T-cell (primary cell): ENCODE measurements around the gene IL4R. TPM values are rescaled to one million over a fixed set of nuclear protein-coding genes. Genes with fewer than 3 reads are reported as not detected.

Source experiments
- ATAC-seq, 4 experiments: fragments of 200-7000 bp in 3 of 4; fragments of 150-1000 bp in 1 of 4; cut with Tn5 transposase; replicated peaks in 1 of 4; 1 replicate in 3 of 4; 2 replicates in 1 of 4; pipeline ENCODE4 v1.10.0; 2021; ENCODE audit warnings: moderate library complexity in 3 of 4, mild to moderate bottlenecking in 2 of 4, moderate number of reproducible peaks in 1 of 4
- CTCF ChIA-PET, 2 donors: fragments of 300-600 bp; sonication (Branson Sonifier 250); formaldehyde crosslinking; loops; one replicate each; lab custom pipeline; 2022; ENCODE audit warnings: antibody characterized with exemption in 2 of 2; lab: Charles Lee
- POLR2A ChIA-PET, 2 donors: fragments of 300-600 bp; sonication (Branson Sonifier 250); formaldehyde crosslinking; loops; one replicate each; lab custom pipeline; 2022; ENCODE audit warnings: antibody characterized with exemption in 2 of 2; lab: Charles Lee
- DNase-seq, 35 experiments: peaks; one replicate each; pipeline versions ENCODE4 v3.0.0 to v3.0.0-alpha.2; 2013 to 2023
- H3K27ac ChIP-seq: one replicate; pipeline ENCODE4 v1.5.1; 2013; ENCODE audit warnings: low read length
- H3K27me3 ChIP-seq, 2 experiments: replicated peaks in 1 of 2; 1 replicate in 1 of 2; 2 replicates in 1 of 2; pipeline versions ENCODE4 v1.6.1 to v1.7.0; 2013; ENCODE audit warnings: low read length in 1 of 2, mixed read lengths in 1 of 2; ENCODE audit not compliant: control insufficient read depth in 2 of 2, insufficient read depth in 2 of 2; ENCODE audit errors: extremely low read depth in 1 of 2
- H3K36me3 ChIP-seq, 2 donors: 1 replicate in 1 of 2; 2 replicates in 1 of 2; pipeline versions ENCODE4 v1.6.1 to v1.7.0; 2013; ENCODE audit warnings: low read length in 1 of 2; ENCODE audit not compliant: control insufficient read depth in 2 of 2, insufficient read depth in 1 of 2; ENCODE audit errors: extremely low read depth in 1 of 2
- H3K4me1 ChIP-seq, 2 experiments: 1 replicate in 1 of 2; 2 replicates in 1 of 2; pipeline versions ENCODE4 v1.6.1 to v1.7.0; 2013; ENCODE audit warnings: low read length in 2 of 2, mixed read lengths in 1 of 2; ENCODE audit not compliant: insufficient read depth in 2 of 2, control insufficient read depth in 1 of 2; ENCODE audit errors: extremely low read depth in 1 of 2
- H3K4me3 ChIP-seq, 2 donors: 1 replicate in 1 of 2; 2 replicates in 1 of 2; pipeline versions ENCODE4 v1.5.1 to v1.7.0; 2013; ENCODE audit warnings: mild to moderate bottlenecking in 2 of 2, low read length in 1 of 2, moderate library complexity in 1 of 2; ENCODE audit not compliant: control insufficient read depth in 1 of 2; ENCODE audit errors: extremely low read depth in 1 of 2
- H3K9me3 ChIP-seq: 2 replicates; pipeline ENCODE4 v1.7.0; 2013
- H3K27ac Mint-ChIP-seq, 2 donors: one replicate each; pipeline ENCODE4 v1.8.0; 2020 to 2021; ENCODE audit warnings: mild to moderate bottlenecking in 2 of 2, mixed read lengths in 2 of 2
- H3K27me3 Mint-ChIP-seq, 2 donors: one replicate each; pipeline ENCODE4 v1.8.0; 2021 to 2022; ENCODE audit warnings: mixed read lengths in 2 of 2
- H3K36me3 Mint-ChIP-seq: one replicate; pipeline ENCODE4 v1.8.0; 2021; ENCODE audit warnings: mixed read lengths
- H3K4me1 Mint-ChIP-seq, 3 donors: one replicate each; pipeline ENCODE4 v1.8.0; 2020 to 2022; ENCODE audit warnings: mixed read lengths in 3 of 3, mild to moderate bottlenecking in 1 of 3
- H3K4me3 Mint-ChIP-seq, 3 donors: one replicate each; pipeline ENCODE4 v1.8.0; 2020 to 2022; ENCODE audit warnings: mild to moderate bottlenecking in 3 of 3, mixed read lengths in 3 of 3, moderate library complexity in 3 of 3
- H3K9me3 Mint-ChIP-seq, 3 donors: one replicate each; pipeline ENCODE4 v1.8.0; 2020 to 2022; ENCODE audit warnings: mixed read lengths in 3 of 3
- WGBS: methylation state at CpG from one replicate; pipeline ENCODE4 v1.1.5; 2013; ENCODE audit warnings: missing lambda C conversion rate; ENCODE audit not compliant: insufficient coverage; 5-methylcytosine and 5-hydroxymethylcytosine counted together
- total RNA-seq, 35 experiments: library from RNA in 6 of 35; stranded (reverse) in 6 of 35; fragments of 120-200 nt in 1 of 35; gene quantifications; one replicate each; pipeline versions ENCODE4 v1.2.1 to v1.2.4 and lab custom pipeline; 2013 to 2026

IL4R gene
- total RNA-seq, 5 donors from 2014 or later (not counting 1 experiment from before 2014, with no cell fraction given) = 186 to 281 (median 221) TPM

DNA sequence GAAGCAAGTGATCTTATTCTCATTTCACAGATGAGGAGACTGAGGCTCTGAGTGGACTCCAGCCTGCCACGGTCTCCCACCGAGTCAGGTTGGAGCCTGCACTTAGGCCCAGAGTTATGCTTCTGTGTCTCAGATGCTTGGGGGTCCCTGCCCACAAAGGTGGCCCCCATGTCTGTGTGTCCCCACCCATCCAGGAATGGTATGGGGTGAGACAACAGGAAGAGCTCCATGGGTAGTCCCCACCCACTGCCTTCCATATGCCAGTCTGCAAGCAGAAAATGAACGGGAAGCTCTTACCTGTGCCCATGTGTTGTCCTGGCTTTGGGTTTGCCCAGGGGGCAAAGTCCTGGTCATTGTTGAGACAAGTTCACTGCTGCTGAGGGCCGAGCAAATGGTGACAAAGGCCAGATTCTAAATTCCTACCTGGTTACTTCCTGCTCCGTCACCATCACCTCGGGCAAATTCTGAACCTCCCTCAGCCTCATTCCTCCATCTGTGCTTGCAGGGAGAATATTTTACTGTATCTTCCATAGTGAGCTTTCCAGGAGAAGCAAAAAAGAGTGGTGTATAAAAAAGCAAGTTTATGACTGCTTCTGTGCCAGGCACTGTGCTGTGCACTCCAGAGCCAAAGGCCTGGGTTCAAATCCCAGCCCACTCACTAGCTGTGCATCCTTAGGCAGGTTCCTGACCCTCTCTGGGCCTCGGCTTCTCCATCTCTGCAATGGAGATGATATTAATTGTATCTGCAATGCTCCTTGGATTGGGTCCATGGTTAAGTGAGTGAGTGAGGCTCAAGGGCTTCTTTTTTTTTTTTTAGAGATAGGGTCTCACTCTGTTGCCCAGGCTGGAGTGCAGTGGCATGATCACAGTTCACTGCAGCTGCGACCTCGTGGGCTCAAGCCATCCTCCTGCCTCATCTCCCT is 9.3 kb downstream of the IL4R start:
- peaks cover 2 to 10% of the 10 kb centered on the region in 2 donors for H3K36me3 ChIP-seq
- DNase-seq (peak in 1 of 35 experiments; percentile 23), ATAC-seq (no peak)
- peaks cover 32% of the 10 kb centered on the region for H3K36me3 Mint-ChIP-seq
- H3K27ac ChIP-seq = no peak overlapping the region
- H3K4me3 Mint-ChIP-seq = peak overlapping the region in 1 of 3 donors; percentile 40
- 87% methylated on average over 5 of the region's 9 CpGs for WGBS
- H3K27ac Mint-ChIP-seq = peak overlapping the region; percentile 82 to 88
- no peak overlapping the region for H3K4me3 ChIP-seq
- no peaks in the 10 kb centered on the region for H3K27me3 Mint-ChIP-seq
- peaks cover 20 to 91% of the 10 kb centered on the region in 2 experiments for H3K4me1 ChIP-seq
- H3K4me1 Mint-ChIP-seq = peaks cover 86 to 96% (median 89%) of the 10 kb centered on the region in 3 donors
- H3K9me3 Mint-ChIP-seq = no peaks in the 10 kb centered on the region
- CTCF ChIA-PET = interaction anchor here (0.5 to 1.3 kb wide), 3 partner anchors 11 to 133 kb away, joined by 3 to 5 read pairs (median 3); no protein-coding TSS in a partner anchor
- POLR2A ChIA-PET = no interaction called here
- H3K27me3 ChIP-seq = no peaks in the 10 kb centered on the region
- no peaks in the 10 kb centered on the region for H3K9me3 ChIP-seq

- DNase-seq (peak in 1 of 35 experiments; percentile 20), ATAC-seq (no peak)
- ChIA-PET POLR2A (no interaction called here), CTCF (interaction anchor here in 1 of 2 donors (0.5 kb wide), 1 partner anchor 10 kb away, joined by 3 read pairs; no protein-coding TSS in a partner anchor)
- Mint-ChIP-seq H3K36me3 (peaks cover 27% of the 10 kb centered on the region), H3K4me1 (peaks cover 84 to 96% (median 89%) of the 10 kb centered on the region in 3 donors), H3K27me3 (no peaks in the 10 kb centered on the region), H3K4me3 (peak overlapping the region in 1 of 3 donors; percentile 40), H3K9me3 (no peaks in the 10 kb centered on the region), H3K27ac (peak overlapping the region; percentile 82 to 88)
- no peak overlapping the region for H3K27ac ChIP-seq
- H3K4me3 ChIP-seq = no peak overlapping the region
- 97% methylated on average over 12 of the region's 13 CpGs for WGBS
- H3K36me3 ChIP-seq = peaks cover 2 to 10% of the 10 kb centered on the region in 2 donors
- H3K27me3 ChIP-seq = no peaks in the 10 kb centered on the region
- H3K9me3 ChIP-seq = no peaks in the 10 kb centered on the region
- peaks cover 12 to 89% of the 10 kb centered on the region in 2 experiments for H3K4me1 ChIP-seq
These were observed 10.2 kb downstream of the IL4R start for GRCh38 chr16:27323781-27324561.

DNA sequence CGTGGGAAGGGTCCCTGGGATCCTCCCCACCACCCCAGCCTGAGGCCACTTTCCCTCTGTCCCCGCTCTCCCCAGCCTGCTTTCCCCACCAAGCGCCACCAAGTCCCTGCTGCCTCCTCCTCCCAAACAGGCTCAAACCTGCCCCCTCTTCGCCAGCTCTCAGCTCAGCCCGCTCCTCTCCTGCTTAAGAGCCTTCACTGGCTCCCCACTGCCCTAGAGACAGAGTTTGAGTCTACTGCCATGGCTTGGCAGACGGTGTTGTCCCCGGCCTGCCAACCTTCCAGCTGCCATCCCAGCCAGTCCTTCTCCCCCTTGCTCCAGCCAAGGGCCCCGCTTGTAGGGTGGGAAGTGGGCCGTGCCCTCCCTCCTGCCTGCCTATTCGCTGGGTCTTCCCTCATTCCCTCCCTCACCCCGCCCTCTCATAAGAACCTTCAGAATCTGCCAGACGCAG is 11.1 kb downstream of the IL4R start:
- peak in 1 of 35 experiments; percentile 1 for DNase-seq
- peak overlapping the region in 1 of 3 donors; percentile 40 for H3K4me3 Mint-ChIP-seq

DNA sequence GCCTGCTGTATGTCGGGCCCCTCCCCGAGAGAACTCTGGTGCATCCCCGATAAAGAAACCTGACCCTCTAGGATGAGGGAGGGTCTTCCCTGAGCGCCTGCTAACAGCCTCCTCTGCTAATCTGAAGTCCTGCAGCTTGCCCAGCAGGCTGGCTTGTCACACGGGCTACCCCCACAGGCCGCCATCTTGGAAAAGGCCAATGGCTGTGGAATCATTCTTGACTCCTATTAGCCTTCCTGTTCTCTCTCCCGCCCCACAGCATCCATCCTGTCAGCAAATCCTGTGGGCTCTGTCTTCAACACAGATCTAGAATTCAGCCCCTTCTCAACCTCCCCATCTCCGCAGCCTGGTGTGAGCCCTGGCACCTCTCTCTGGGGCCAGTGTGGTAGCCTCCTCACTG is 12.0 kb downstream of the IL4R start:
- Histone ChIP-seq H3K27ac (no peak overlapping the region), H3K27me3 (no peaks in the 10 kb centered on the region), H3K36me3 (peaks cover 4 to 11% of the 10 kb centered on the region in 2 donors), H3K4me3 (no peak overlapping the region), H3K9me3 (no peaks in the 10 kb centered on the region), H3K4me1 (peaks cover 9 to 82% of the 10 kb centered on the region in 2 experiments)
- Mint-ChIP-seq H3K36me3 (peaks cover 32% of the 10 kb centered on the region), H3K27me3 (no peaks in the 10 kb centered on the region), H3K4me3 (peak overlapping the region in 2 of 3 donors; percentile 1 to 70), H3K27ac (peak overlapping the region; percentile 82 to 89), H3K4me1 (peaks cover 86 to 93% (median 88%) of the 10 kb centered on the region in 3 donors), H3K9me3 (no peaks in the 10 kb centered on the region)
- ATAC-seq (no peak), DNase-seq (peak in 1 of 35 experiments; percentile 8)
- ChIA-PET CTCF (no interaction called here), POLR2A (no interaction called here)
- WGBS = 95% methylated on average over 8 of the region's 8 CpGs

More for the DNA sequence above, 11.1 kb downstream of the IL4R start:
- Mint-ChIP-seq H3K27me3 (no peaks in the 10 kb centered on the region), H3K27ac (peak overlapping the region; percentile 82 to 89), H3K9me3 (no peaks in the 10 kb centered on the region), H3K4me1 (peaks cover 84 to 95% (median 88%) of the 10 kb centered on the region in 3 donors), H3K36me3 (peaks cover 30% of the 10 kb centered on the region)
- 95% methylated on average over 5 of the region's 12 CpGs for WGBS
- Histone ChIP-seq H3K27me3 (no peaks in the 10 kb centered on the region), H3K27ac (no peak overlapping the region), H3K4me3 (no peak overlapping the region), H3K9me3 (no peaks in the 10 kb centered on the region), H3K4me1 (peaks cover 9 to 89% of the 10 kb centered on the region in 2 experiments), H3K36me3 (peaks cover 2 to 5% of the 10 kb centered on the region in 2 donors)
- POLR2A ChIA-PET = interaction anchor here in 1 of 2 donors (0.6 kb wide), 1 partner anchor 10 kb away, joined by 3 read pairs; no protein-coding TSS in a partner anchor
- no peak for ATAC-seq
- CTCF ChIA-PET = no interaction called here

GRCh38 chr16:27326251-27326650 is 12.5 kb downstream of the IL4R start:
- H3K27me3 ChIP-seq = no peaks in the 10 kb centered on the region
- Mint-ChIP-seq H3K36me3 (peaks cover 35% of the 10 kb centered on the region), H3K27me3 (no peaks in the 10 kb centered on the region), H3K9me3 (no peaks in the 10 kb centered on the region), H3K4me3 (peak overlapping the region in 2 of 3 donors; percentile 1 to 70), H3K4me1 (peaks cover 84 to 94% (median 89%) of the 10 kb centered on the region in 3 donors), H3K27ac (peak overlapping the region; percentile 82 to 89)
- no peaks in the 10 kb centered on the region for H3K9me3 ChIP-seq
- DNase-seq (no peak), ATAC-seq (peak in 2 of 4 experiments; percentile 2 to 5)
- POLR2A ChIA-PET = no interaction called here
- WGBS = 91% methylated on average over 4 of the region's 6 CpGs
- peaks cover 5 to 16% of the 10 kb centered on the region in 2 donors for H3K36me3 ChIP-seq
- peak overlapping the region in 1 of 2 donors; percentile 35 for H3K4me3 ChIP-seq
- CTCF ChIA-PET = no interaction called here
- H3K27ac ChIP-seq = peak overlapping the region; percentile 8
- H3K4me1 ChIP-seq = peaks cover 9 to 80% of the 10 kb centered on the region in 2 experiments
